Loucy (cell line): Measurements from ENCODE around the gene CD37.
"Not testable (repeated sequence)": the region's sequence is repeated elsewhere in the genome, so short reads cannot be mapped to it uniquely, and the experiment has no call there.

Experiments used
- EZH2phosphoT487 ChIP-seq: fragments of 200-600 bp; IDR thresholded peaks from 2 replicates; pipeline ENCODE4 v1.6.1; 2018; ENCODE audit warnings: antibody characterized with exemption, mild to moderate bottlenecking, moderate library complexity, borderline replicate concordance
- TF ChIP-seq, protein P1 (sequence below): fragments of 200-600 bp; sonication (generic); conservative IDR thresholded peaks from 2 replicates; pipeline ENCODE4 v1.5.1; 2014; ENCODE audit warnings: mild to moderate bottlenecking, antibody characterized with exemption, low read length

DNA sequence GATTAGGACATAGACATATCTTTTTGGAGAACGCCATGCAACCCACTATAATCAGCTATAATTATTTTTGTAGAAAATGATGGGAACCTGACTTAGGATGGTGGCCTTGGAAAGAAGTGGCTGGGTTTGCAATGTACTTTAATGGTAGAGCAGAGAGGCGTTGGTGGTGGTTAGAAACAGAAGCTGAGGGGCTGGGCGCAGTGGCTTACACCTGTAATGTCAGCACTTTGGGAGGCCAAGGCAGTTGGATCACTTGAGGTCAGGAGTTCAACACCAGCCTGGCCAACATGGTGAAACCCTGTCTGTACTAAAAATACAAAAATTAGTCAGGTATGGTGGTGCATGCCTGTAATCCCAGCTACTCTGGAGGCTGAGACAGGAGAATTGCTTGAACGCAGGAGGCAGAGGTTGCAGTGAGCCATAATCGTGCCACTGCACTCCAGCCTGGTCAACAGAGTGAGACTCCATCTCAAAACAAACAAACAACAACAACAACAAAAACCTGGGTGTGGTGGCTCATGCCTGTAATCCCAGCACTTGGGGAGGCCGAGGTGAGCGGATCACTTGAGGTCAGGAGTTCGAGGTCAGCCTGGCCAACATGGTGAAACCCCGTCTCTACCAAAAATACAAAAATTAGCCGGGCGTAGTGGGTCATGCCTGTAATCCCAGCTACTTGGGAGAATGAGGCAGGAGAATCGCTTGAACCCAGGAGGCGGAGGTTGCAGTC lies 2.4 kb upstream of the CD37 start:
- TF ChIP-seq, protein P1, sequence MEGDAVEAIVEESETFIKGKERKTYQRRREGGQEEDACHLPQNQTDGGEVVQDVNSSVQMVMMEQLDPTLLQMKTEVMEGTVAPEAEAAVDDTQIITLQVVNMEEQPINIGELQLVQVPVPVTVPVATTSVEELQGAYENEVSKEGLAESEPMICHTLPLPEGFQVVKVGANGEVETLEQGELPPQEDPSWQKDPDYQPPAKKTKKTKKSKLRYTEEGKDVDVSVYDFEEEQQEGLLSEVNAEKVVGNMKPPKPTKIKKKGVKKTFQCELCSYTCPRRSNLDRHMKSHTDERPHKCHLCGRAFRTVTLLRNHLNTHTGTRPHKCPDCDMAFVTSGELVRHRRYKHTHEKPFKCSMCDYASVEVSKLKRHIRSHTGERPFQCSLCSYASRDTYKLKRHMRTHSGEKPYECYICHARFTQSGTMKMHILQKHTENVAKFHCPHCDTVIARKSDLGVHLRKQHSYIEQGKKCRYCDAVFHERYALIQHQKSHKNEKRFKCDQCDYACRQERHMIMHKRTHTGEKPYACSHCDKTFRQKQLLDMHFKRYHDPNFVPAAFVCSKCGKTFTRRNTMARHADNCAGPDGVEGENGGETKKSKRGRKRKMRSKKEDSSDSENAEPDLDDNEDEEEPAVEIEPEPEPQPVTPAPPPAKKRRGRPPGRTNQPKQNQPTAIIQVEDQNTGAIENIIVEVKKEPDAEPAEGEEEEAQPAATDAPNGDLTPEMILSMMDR: not testable (repeated sequence)
- not testable (repeated sequence) for TF ChIP-seq EZH2phosphoT487
